Measurements from ENCODE around the gene TSHZ3.

Gene TSHZ3

GRCh38 chr19:31349160-31349881 lies at the start of gene TSHZ3:
TSS of gene TSHZ3 (minus strand) at chr19:31349436. CDS start at chr19:31349219, 217 bp downstream.
- peak; percentile 69 for DNase-seq (ENCODE audit: low spot score)

DNA sequence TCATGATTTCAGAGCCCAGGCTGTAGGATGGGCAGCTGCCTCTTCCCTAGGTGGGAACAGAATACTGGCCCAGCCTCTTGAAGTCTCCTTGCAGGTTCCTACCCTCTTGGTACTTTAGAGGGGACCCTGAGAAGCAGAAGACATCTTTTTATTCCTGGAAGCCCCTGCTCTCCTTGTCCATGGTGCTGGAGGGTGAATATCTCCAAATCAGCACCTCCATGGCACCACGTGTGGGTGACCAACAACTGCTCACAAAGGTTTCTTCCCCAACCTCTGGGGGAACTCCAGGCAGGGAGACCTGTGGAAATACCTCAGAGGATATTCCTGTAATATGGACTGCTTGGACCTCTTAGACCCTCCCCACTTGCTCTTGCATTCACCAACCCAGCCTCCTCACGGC lies 48.1 kb upstream of the TSHZ3 start:
- no peak for DNase-seq (ENCODE audit: low spot score)

GRCh38 chr19:31392464-31392863 lies 43.2 kb upstream of the TSHZ3 start:
- DNase-seq (ENCODE audit: low spot score) = no peak

DNA sequence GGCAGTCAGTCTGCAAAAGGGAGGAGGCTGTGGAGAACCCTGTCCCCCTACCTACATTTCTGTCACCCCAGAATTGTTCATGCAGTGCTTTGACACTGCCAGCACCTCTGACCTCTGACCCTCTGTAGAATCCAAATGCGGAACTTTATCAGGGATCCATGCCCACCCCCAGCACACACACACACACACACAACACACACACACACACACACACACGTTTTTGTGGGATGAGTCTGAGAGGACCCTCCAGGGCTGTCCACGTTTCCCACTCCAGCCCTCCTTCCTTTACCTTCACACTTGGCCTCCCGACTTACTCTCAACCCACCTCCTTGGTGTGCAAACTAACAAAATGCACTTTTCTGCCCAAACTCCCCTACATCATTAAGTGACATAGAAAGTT lies 42.3 kb upstream of the TSHZ3 start:
- DNase-seq (ENCODE audit: low spot score) = no peak

DNA sequence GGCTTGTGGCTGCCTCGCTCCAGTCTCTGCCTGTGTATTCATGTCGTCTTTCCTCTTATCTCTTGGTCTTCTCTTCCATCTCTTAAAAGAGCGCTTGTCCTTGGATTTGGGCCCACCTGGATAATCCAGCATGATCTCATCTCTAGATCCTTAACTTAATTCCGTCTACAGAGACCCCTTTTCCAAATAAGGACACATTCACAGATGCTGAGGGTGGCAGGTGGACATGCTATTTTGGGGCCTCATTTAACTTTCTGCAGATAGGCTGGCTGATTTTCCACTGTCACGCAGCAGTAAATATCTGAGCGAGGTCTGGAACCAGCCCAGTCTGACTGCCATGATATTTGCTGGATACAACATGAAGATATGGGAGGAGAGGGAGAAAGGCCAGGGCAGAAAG lies 41.5 kb upstream of the TSHZ3 start:
- DNase-seq (ENCODE audit: low spot score) = no peak

DNA sequence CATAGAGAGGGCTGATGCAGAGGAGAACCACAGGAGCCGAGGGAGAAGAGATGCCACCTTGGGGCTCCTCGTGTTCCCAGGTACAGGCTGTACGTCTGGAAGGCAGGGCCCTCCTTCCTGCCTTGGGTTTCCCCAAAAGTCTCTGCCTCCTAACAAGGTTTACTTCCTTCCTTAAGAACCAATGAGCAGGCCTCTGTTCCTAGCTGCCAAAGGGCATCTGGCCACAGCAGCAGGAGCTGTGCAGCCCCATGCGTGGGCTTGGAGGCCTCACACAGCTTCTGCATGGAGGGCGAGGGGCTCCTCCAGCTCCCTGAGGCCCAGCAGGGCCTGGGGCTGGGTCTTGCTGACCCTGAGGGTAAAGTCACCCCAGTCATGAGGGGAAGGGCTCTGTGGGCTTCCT lies 40.6 kb upstream of the TSHZ3 start:
- DNase-seq (ENCODE audit: low spot score) = no peak

DNA sequence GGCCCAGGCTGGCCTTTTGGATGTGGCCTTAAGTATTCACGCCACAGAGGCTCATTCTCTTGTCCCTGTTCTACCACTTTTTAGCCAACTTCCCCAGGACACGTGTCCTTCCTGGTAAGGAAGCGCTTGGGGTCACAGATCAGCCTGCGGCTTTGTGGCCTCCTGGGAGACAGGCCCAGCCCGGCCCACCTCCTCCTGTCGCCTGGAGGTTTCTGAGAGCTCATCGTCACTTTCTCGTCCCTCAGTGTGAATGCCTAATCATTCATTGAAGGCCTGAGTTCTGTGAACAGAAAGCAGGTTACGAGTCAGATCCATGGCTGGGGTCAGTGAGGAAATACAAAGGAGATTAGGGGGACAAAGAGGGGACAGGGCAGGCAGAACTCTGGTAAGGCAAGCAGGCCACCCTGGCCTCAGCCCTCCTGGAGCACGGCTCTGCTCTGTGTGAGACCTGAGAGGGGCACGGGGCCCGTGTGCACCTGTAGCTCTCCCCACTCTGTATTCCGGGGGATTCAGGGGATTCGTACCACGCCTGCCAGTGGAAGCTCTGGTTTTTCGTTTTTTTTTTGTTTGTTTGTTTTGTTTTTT lies 38.6 kb upstream of the TSHZ3 start:
- DNase-seq (ENCODE audit: low spot score) = no peak

DNA sequence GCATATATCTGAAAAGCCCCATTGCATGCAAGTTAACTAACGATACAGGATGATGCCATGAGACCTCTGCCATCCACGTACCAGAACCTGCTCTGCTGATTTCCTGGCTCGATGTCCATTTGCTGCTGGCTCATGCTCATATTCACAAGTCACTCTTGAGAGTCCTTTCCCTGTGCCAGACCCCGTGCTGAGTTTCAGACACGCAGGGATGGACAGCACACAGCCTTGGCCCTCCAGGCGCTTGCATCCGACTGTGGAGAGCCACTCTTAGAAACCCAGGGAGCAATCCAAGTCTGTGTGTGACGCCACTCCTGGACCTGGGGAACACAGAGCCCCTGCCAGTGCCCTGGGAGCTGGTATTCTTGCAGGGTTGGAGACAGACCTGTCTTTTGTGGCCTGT lies 37.6 kb upstream of the TSHZ3 start:
- DNase-seq (ENCODE audit: low spot score) = no peak

DNA sequence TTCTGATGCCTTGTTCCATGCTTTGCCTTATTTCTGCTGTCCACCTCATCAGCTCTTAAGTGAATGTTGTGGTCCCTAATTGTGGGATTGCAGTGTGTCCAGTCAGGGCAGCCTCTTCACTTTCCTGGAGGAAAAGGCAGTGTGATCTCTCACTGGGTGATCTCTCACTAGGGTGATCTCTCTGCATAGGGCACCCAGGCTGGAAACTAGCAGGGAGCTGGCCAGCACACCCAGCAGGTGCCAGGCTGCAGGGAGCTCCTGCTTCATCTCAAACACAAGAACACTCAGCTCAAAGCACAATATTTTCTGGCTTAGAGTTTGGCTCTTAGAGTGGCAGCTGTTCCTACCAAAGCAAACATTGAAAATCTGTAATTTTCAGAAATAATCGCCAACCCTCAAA lies 36.5 kb upstream of the TSHZ3 start:
- no peak for DNase-seq (ENCODE audit: low spot score)

DNA sequence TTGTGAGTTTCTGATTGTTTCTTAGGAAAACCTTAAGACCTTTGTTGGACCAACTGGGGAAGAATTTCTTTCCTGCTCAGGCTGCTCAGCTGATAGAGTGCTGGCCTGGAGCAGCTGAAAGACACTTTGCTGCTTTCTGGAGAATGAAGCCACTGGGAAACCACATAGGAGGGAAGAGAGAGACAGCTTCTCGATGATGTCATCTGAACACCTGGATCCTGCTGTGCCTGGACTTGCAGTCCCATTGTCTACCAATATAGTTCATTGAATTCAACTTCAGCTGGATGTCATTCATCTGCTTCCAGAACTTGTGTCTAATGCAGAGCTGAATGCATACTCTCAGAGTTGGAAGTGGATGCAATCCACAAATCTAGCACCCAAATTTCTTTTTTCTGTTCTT lies 34.3 kb upstream of the TSHZ3 start:
- DNase-seq (ENCODE audit: low spot score) = no peak

DNA sequence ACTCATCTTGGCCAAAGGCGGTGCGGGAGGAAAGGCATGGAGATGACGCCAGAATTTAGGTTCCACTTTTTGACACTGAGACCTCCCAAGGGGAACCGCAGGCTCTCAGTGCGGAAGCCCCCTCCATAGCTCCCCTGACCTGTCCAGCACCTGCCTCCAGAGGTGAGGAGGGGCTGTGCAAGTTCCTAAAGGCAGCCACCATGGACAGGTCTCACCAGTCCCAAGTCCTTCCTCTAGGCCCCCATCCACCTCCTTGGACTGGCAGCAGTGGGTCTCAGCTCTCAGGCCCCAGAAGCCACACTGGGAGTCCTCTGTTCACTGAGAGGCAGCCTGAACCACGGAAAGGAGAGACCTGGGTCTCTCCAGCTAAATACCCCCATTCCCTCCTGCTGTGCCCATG lies 31.6 kb upstream of the TSHZ3 start:
- no peak for DNase-seq (ENCODE audit: low spot score)

DNA sequence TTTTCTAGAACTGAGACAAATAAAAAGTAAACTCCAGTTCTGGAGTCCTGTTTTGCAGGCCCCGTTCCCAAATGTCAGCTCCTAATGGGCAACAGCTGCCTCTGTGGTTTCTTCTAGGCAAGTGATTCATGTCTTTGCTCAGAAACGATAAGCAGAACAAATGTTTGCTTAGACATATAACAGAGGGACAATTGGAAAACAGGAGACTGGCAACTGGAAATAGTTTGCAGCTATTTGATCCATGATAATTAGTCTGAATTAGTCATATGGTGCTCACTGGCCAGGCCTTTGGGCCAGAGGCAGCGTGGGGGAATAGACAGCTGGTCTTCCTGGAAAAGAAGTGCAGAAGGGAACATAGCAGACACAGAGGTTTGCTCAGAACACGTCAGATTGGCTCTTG lies 29.2 kb upstream of the TSHZ3 start:
- DNase-seq (ENCODE audit: low spot score) = peak; percentile 90

GRCh38 chr19:31377736-31378135 lies 28.5 kb upstream of the TSHZ3 start:
- DNase-seq (ENCODE audit: low spot score) = no peak

DNA sequence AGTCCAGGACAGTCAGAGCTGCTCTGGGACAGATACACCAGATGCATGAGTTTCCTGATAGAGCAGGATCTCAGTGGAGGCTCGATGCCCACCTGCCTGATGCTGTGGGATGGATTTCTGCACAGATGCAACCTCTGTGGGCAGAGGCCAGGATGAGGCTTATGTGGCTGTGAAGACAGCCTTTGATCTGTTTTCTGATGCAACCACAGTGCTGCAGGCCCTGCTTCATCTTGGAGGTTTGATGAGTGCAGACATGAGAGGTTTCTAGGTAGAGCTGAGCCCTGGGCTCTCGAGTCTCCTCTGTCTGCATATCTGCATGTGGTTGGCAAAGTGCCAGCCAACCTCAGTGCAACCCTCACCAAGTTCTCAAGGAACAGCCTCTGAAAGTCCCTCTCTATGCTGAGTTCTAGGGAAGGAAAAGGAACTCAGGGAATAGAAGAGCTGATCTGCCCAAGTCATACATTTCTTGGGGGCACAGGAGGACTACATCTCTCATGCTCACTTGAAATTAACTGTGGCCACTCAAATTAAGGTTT lies 23.1 kb upstream of the TSHZ3 start:
- DNase-seq (ENCODE audit: low spot score) = no peak

GRCh38 chr19:31370216-31370615 lies 21.0 kb upstream of the TSHZ3 start:
- no peak for DNase-seq (ENCODE audit: low spot score)

- no peak for DNase-seq (ENCODE audit: low spot score)
These were observed 15.7 kb upstream of the TSHZ3 start for GRCh38 chr19:31364963-31365362.

GRCh38 chr19:31361728-31362127 lies 12.5 kb upstream of the TSHZ3 start:
- no peak for DNase-seq (ENCODE audit: low spot score)

DNA sequence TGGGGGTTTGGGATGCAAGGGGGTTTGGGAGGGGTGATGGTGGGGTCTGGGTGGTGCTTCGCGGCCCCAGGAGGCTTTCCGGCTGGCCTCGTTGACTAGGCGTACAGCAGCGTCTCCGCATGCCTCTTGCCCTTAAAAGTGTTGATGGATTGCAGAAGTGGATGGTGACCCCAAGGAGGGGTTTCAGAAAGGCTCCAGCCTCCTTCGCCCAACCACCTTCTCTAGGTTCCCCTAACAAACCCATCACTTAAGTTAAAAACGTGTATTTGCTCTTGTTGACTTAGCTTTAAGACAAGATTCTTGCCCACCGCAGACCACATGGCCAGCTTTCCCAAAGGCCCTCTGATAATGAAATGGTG lies 8.1 kb upstream of the TSHZ3 start:
- DNase-seq (ENCODE audit: low spot score) = no peak

DNA sequence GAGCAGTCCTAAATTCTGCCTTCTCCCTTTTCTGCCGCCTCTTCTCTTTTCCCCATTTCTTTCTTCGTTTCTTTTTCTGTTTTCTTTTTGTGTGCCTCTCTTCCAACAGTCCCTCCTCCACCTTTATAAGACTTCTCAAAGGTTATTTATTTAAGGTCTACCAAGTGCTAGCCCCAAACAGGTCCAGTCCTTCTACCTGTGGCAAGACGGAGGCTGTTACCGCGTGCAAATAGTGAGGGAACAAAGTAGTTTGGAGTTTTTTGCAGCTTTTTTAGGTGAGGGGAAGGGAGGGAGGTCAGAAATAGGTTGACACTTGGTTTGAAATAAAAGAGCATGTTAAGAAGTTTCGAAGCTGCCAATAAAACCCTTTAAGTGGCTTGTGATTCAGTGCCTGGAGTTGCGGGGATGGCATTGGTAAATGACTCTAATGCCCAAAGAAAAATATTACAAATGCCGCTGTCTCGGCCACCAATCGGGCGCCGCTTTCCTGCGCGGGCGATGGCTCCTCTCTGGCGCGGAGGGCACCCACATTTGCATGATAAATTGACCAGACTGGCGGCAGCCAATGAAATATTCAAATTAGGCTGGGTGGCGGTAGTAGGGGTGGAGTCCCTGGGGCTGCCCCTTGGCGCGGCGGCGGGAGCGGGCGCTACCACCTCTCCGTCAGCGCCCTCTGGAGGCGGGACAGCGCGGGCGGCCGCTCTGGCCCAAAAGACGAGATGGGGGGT lies 7.5 kb upstream of the TSHZ3 start:
- DNase-seq (ENCODE audit: low spot score) = no peak

GRCh38 chr19:31355665-31356289 lies 6.5 kb upstream of the TSHZ3 start:
- DNase-seq (ENCODE audit: low spot score) = no peak

GRCh38 chr19:31354799-31355664 lies 5.8 kb upstream of the TSHZ3 start:
- no peak for DNase-seq (ENCODE audit: low spot score)

GRCh38 chr19:31354316-31354715 lies 5.1 kb upstream of the TSHZ3 start:
- DNase-seq (ENCODE audit: low spot score) = no peak

Data from AG08395 (cell line).